Right ventricle myocardium inferior (tissue), 1 donor: ENCODE data around the gene SPATA12. TPM values are rescaled to one million over a fixed set of nuclear protein-coding genes. Genes with fewer than 3 reads are reported as not detected.
"Not testable (repeated sequence)": the region's sequence is repeated elsewhere in the genome, so short reads cannot be mapped to it uniquely, and the experiment has no call there.

ENCODE experiments used
- ATAC-seq: fragments of 200-7000 bp; cut with Tn5 transposase; one replicate; pipeline ENCODE4 v1.9.1; 2020; ENCODE audit warnings: mild to moderate bottlenecking, moderate library complexity
- DNase-seq: peaks from one replicate; pipeline ENCODE4 v3.0.0; 2021; ENCODE audit errors: missing footprints
- intact Hi-C: fragments of 100-400 bp; cut with DNase I; formaldehyde crosslinking; loops from one replicate; pipeline ENCODE4 v1.11.0; 2022
- total RNA-seq: library from RNA; stranded (reverse); fragmentation: NEBNext Ultra II Directional; extraction: Animal tissue kit (Norgen Biotek cat#: 25700); gene quantifications from one replicate; pipeline ENCODE4 v1.2.1, GENCODE V29; 2021
- donor health status: DM: no; HTN: yes; CAD: no; lungs with severe emphysema.

The SPATA12 gene
- total RNA-seq, 1 donor from 2014 or later = not detected

GRCh38 chr3:57078635-57079473 lies 18.4 kb downstream of the SPATA12 start:
- intact Hi-C loops = loop anchor here (2.0 kb wide), 1 partner anchor 84 kb away; no protein-coding TSS in a partner anchor
- DNase-seq = peak; percentile 73
- ATAC-seq = peak; percentile 74

- peak; percentile 63 for DNase-seq
- ATAC-seq = peak; percentile 14
- intact Hi-C loops = loop anchor here (2.0 kb wide), 1 partner anchor 85 kb away; no protein-coding TSS in a partner anchor
These were observed 19.0 kb downstream of the SPATA12 start for GRCh38 chr3:57079474-57079831.

- ATAC-seq = no peak
- intact Hi-C loops = no loop called here
- no peak for DNase-seq
These were observed 19.7 kb downstream of the SPATA12 start for GRCh38 chr3:57080171-57080570.

GRCh38 chr3:57081173-57081572 lies 20.7 kb downstream of the SPATA12 start:
- ATAC-seq (no peak), DNase-seq (no peak)
- intact Hi-C loops = no loop called here

- ATAC-seq (no peak), DNase-seq (no peak)
- intact Hi-C loops = no loop called here
These were observed 22.0 kb downstream of the SPATA12 start for GRCh38 chr3:57082481-57082880.

- DNase-seq, ATAC-seq, intact Hi-C loops: not testable (repeated sequence)
These were observed 23.0 kb downstream of the SPATA12 start for GRCh38 chr3:57083266-57083995.

GRCh38 chr3:57085211-57085610 lies 24.7 kb downstream of the SPATA12 start:
- DNase-seq (no peak), ATAC-seq (no peak)
- intact Hi-C loops = no loop called here

- intact Hi-C loops = no loop called here
- ATAC-seq = no peak
- DNase-seq = no peak
These were observed 25.7 kb downstream of the SPATA12 start for GRCh38 chr3:57086201-57086600.

GRCh38 chr3:57087361-57088092 lies 27.1 kb downstream of the SPATA12 start:
- DNase-seq (no peak), ATAC-seq (no peak)
- intact Hi-C loops = no loop called here

GRCh38 chr3:57088503-57088902 lies 28.0 kb downstream of the SPATA12 start:
- intact Hi-C loops = no loop called here
- DNase-seq (no peak), ATAC-seq (no peak)

GRCh38 chr3:57089043-57089442 lies 28.6 kb downstream of the SPATA12 start:
- DNase-seq = no peak
- ATAC-seq = no peak
- intact Hi-C loops = no loop called here

GRCh38 chr3:57091521-57092273 lies 31.2 kb downstream of the SPATA12 start:
- DNase-seq (no peak), ATAC-seq (peak; percentile 56)
- intact Hi-C loops = no loop called here

- no peak for DNase-seq
- no peak for ATAC-seq
- intact Hi-C loops = no loop called here
These were observed 33.0 kb downstream of the SPATA12 start for GRCh38 chr3:57093489-57093888.

GRCh38 chr3:57093971-57094535 lies 33.6 kb downstream of the SPATA12 start:
- peak; percentile 25 for ATAC-seq

GRCh38 chr3:57094575-57094974 lies 34.1 kb downstream of the SPATA12 start:
- no peak for ATAC-seq
- no peak for DNase-seq
- intact Hi-C loops = no loop called here

More at GRCh38 chr3:57093971-57094535, 33.6 kb downstream of the SPATA12 start:
- intact Hi-C loops = no loop called here
- DNase-seq = no peak

GRCh38 chr3:57095363-57095762 lies 34.9 kb downstream of the SPATA12 start:
- DNase-seq (no peak), ATAC-seq (no peak)
- intact Hi-C loops = no loop called here

- ATAC-seq = no peak
- intact Hi-C loops = no loop called here
- no peak for DNase-seq
These were observed 37.1 kb downstream of the SPATA12 start for GRCh38 chr3:57097536-57097935.
